HG03432 (cell line): ENCODE data around the gene RLIM.

Experiments
- ATAC-seq: cut with Tn5 transposase; IDR thresholded peaks from one replicate; pipeline ENCODE4 v1.9.1; 2021; ENCODE audit warnings: mild to moderate bottlenecking, moderate library complexity; ENCODE audit not compliant: unreplicated experiment

The RLIM gene

DNA sequence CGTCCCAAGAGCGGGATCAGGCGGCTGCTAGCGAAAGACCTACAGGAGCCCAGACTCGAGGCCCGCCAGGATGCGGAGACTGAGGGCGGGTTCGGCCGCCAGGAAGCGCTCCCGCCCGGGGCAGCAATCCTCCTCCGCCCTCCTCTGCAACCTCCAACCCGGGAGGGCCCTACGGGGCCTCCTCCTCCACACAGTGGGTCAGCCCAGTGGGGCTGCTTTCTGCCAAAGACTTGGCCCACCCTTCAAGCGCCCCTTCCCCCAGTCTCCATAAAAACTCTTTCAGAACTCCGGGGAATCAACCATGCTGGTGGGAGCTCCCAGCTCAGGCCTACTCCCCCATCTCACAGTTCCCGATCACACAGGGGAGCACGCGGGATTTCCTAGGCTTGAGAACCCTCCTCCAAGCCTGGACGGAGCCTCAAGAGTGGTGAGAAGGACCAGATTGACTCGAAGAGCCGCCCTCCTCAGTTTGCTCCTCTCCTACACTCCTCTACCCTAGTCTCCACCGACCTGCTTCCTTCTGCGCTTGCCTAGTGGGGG is 77.5 kb downstream of the RLIM start:
- peak; percentile 32 for ATAC-seq

DNA sequence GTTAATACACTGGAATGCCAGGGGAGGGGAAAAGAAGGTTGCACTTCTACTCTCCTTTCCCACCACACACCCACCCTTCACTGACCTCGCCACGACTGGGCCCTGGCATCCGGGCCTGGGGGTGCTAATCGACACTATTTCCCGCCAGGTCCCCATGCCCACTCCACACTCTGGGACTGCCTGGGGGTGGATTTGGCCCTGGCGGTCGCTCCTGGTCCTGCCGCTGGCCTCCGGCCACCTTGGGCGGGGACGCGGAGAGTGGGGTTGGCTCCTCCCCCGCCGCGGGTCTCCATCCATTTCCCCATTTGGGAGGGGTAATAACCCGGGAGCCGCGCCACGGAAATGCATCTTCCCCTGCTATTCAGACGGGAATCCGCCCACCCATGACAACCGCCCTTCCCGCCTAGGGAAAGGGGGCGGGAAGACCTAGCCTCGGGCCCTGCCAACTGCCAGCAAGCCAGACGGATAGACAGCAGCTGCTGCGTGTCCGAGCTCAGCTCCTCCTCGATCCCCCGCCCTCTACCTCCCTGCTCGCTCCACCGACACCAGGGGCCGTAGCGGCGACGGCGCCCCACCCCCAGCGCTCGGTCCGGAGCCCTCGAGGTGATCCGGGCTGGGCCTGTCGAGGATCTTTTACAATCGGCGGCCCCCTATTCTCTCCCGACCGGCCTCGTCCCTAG is 78.1 kb downstream of the RLIM start:
- peak; percentile 72 for ATAC-seq

DNA sequence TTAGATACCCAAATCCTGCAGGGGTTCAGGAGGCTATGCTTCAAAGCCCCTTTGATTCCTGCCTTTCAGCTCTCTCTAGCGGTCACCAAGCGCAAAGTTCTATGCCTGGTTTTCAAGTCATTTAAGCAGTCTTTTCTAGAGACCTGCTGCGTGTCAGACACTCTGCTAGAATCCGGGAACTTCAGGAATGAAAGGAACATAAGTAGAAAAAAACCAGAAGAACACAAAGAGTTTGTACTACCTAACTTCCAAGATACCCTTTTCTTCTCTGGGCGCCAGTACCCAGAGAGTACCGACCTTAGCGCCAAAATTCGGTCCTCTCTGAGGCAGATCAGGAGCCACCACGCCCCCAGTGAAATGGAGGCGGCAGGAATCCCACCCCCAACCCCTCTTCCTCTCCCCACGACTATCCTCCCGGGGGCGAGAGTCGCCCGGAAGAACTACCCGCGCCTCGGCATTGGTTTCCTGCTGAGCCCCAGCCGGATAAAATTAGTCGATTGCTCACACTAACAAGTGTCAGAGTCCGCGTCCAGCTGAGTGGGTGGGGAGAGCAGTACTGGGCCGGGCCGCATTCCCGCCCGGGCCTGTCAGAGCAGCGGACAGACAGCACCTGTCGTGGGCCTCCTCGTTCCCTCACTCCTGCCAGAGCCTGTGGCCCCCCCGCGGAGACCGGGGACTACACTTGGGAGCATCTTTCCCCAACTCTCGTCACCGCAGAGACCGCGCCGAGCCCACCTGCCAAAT is 78.8 kb downstream of the RLIM start:
- peak; percentile 45 for ATAC-seq
